Activated naive CD8-positive, alpha-beta T cell treated with anti-CD3 and anti-CD28 coated beads, Interleukin-2, amount 50 U/mL, for 24 hours (primary cell): ENCODE results near the gene MORC2.

Experiments
- ATAC-seq: fragments of 150-1000 bp; cut with Tn5 transposase; one replicate; pipeline ENCODE4 v1.10.0; 2021
- DNase-seq: peaks from one replicate; pipeline ENCODE4 v3.0.0; 2021
- H3K27ac Mint-ChIP-seq: one replicate; pipeline ENCODE4 v1.8.0; 2021; ENCODE audit warnings: mild to moderate bottlenecking, mixed read lengths
- H3K27me3 Mint-ChIP-seq: one replicate; pipeline ENCODE4 v1.8.0; 2021; ENCODE audit warnings: mixed read lengths
- H3K36me3 Mint-ChIP-seq: one replicate; pipeline ENCODE4 v1.8.0; 2021; ENCODE audit warnings: low read depth, mixed read lengths
- H3K4me1 Mint-ChIP-seq: one replicate; pipeline ENCODE4 v1.8.0; 2021; ENCODE audit warnings: mixed read lengths
- H3K4me3 Mint-ChIP-seq: one replicate; pipeline ENCODE4 v1.8.0; 2021; ENCODE audit warnings: mild to moderate bottlenecking, moderate library complexity, mixed read lengths
- H3K9me3 Mint-ChIP-seq: one replicate; pipeline ENCODE4 v1.8.0; 2021; ENCODE audit warnings: mixed read lengths

Gene MORC2

GRCh38 chr22:30968015-30968923 lies at the start of gene MORC2:
Gene MORC2 (minus strand): TSS chr22:30968774. CDS start chr22:30967889, 885 bp downstream.
- Mint-ChIP-seq H3K9me3 (peaks cover 45% of the 10 kb centered on the region), H3K36me3 (peaks cover 74% of the 10 kb centered on the region), H3K27me3 (peaks cover 2% of the 10 kb centered on the region), H3K4me3 (peak within 1 kb of the TSS; percentile 87), H3K4me1 (peaks cover 46% of the 10 kb centered on the region), H3K27ac (peak within 1 kb of the TSS; percentile 96)
- ATAC-seq (peak; percentile 16), DNase-seq (no peak)

GRCh38 chr22:31005535-31005934 lies 37.0 kb upstream of the MORC2 start:
- DNase-seq (no peak), ATAC-seq (no peak)
- H3K27ac Mint-ChIP-seq, result no peak overlapping the region
- no peaks in the 10 kb centered on the region for H3K27me3 Mint-ChIP-seq
- H3K4me1 Mint-ChIP-seq, result no peaks in the 10 kb centered on the region
- no peak overlapping the region for H3K4me3 Mint-ChIP-seq
- peaks cover 15% of the 10 kb centered on the region for H3K9me3 Mint-ChIP-seq
- peaks cover 2% of the 10 kb centered on the region for H3K36me3 Mint-ChIP-seq

DNA sequence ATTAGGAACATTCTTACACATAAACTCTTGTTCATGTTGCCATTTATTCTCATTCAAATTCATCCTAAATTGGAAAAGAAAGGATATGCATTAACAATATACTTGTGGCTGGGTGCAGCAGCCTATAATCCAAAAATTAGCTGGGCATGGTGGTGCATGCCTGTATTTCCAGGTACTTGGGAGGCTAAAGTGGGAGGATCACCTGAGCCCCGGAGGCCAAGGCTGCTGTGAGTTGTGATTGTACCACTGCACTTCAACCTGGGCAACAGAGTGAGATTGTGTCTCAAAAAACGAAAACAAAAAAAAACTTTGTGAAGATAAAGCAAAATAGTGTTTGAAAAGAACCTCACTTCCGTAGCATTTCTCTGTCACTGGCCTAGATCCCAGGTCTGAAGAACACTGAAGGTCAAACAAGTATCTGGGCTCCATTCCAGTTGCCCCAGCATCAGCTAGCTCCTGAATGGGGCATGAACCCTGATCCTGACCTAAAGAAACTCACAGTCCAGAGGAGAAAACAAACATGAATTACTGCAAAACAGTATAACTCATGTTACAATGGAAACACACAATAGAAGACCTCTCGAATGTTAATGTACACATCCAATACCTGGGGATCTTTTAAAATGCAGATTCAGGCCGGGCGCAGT lies 32.7 kb upstream of the MORC2 start:
- no peak overlapping the region for H3K27ac Mint-ChIP-seq
- no peak for ATAC-seq
- no peak for DNase-seq
- H3K4me1 Mint-ChIP-seq, result no peaks in the 10 kb centered on the region
- H3K4me3 Mint-ChIP-seq, result no peak overlapping the region
- H3K27me3 Mint-ChIP-seq, result no peaks in the 10 kb centered on the region
- no peaks in the 10 kb centered on the region for H3K36me3 Mint-ChIP-seq
- H3K9me3 Mint-ChIP-seq, result peaks cover 10% of the 10 kb centered on the region

- no peaks in the 10 kb centered on the region for H3K9me3 Mint-ChIP-seq
Observed at GRCh38 chr22:30998329-30998728, 29.8 kb upstream of the MORC2 start.

GRCh38 chr22:30996462-30996861 lies 27.9 kb upstream of the MORC2 start:
- Mint-ChIP-seq H3K4me3 (no peak overlapping the region), H3K36me3 (peaks cover 1% of the 10 kb centered on the region), H3K27ac (no peak overlapping the region), H3K27me3 (no peaks in the 10 kb centered on the region), H3K9me3 (peaks cover 4% of the 10 kb centered on the region), H3K4me1 (no peaks in the 10 kb centered on the region)
- DNase-seq (no peak), ATAC-seq (no peak)

More at GRCh38 chr22:30998329-30998728, 29.8 kb upstream of the MORC2 start:
- ATAC-seq, result no peak
- Mint-ChIP-seq H3K36me3 (no peaks in the 10 kb centered on the region), H3K27ac (no peak overlapping the region), H3K4me3 (no peak overlapping the region), H3K27me3 (no peaks in the 10 kb centered on the region), H3K4me1 (no peaks in the 10 kb centered on the region)
- no peak for DNase-seq

DNA sequence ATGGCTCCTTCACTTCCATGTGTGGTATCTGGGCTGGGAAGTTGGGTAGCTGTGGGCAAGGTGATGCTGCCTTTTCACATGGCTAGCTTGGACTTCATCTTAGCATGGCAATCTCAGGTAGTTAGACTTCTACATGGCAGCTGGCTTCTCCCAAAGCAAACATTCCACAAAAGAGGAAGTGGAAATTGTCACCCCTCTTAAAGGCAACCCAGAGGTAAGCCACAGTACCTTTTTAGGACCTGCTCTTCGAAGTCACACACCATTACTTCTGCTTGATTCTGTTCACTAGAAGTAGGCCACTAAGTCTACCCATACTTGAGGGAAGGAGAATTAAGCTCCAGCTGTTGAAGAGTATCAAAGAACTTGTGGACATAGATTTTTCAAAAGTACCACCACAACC lies 26.4 kb upstream of the MORC2 start:
- no peaks in the 10 kb centered on the region for H3K4me1 Mint-ChIP-seq
- no peak overlapping the region for H3K27ac Mint-ChIP-seq
- H3K4me3 Mint-ChIP-seq, result no peak overlapping the region
- no peaks in the 10 kb centered on the region for H3K27me3 Mint-ChIP-seq
- DNase-seq (no peak), ATAC-seq (no peak)
- H3K9me3 Mint-ChIP-seq, result peaks cover 12% of the 10 kb centered on the region
- peaks cover 1% of the 10 kb centered on the region for H3K36me3 Mint-ChIP-seq

DNA sequence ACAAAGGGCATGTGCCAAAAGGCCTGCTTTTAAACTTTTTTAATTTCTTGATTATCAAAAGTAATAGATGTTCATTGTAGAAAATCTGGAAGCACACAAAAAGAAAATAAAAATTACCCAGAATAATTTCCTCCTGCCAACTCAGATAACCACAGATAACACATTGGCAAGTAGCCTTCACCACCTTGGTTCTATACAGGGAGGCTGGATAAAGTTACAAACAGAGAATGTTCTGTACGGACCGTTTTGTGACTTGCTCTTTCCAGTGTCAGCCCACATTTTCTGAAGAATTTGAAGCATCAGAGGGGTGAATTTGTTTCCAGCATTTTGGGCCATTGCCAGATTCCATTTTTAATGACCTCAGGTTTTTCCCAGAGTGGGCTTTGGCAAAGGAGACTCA lies 24.0 kb upstream of the MORC2 start:
- Mint-ChIP-seq H3K36me3 (peaks cover 1% of the 10 kb centered on the region), H3K4me3 (no peak overlapping the region), H3K27me3 (no peaks in the 10 kb centered on the region), H3K27ac (no peak overlapping the region), H3K9me3 (peaks cover 16% of the 10 kb centered on the region), H3K4me1 (no peaks in the 10 kb centered on the region)
- DNase-seq, result no peak
- no peak for ATAC-seq

GRCh38 chr22:30990690-30991089 lies 22.1 kb upstream of the MORC2 start:
- ATAC-seq, result no peak
- H3K4me3 Mint-ChIP-seq, result no peak overlapping the region
- H3K4me1 Mint-ChIP-seq, result no peaks in the 10 kb centered on the region
- no peak for DNase-seq
- H3K27me3 Mint-ChIP-seq, result no peaks in the 10 kb centered on the region
- no peak overlapping the region for H3K27ac Mint-ChIP-seq
- H3K36me3 Mint-ChIP-seq, result peaks cover 1% of the 10 kb centered on the region
- peaks cover 20% of the 10 kb centered on the region for H3K9me3 Mint-ChIP-seq

GRCh38 chr22:30989474-30989873 lies 20.9 kb upstream of the MORC2 start:
- Mint-ChIP-seq H3K4me1 (no peaks in the 10 kb centered on the region), H3K27me3 (no peaks in the 10 kb centered on the region), H3K27ac (no peak overlapping the region), H3K9me3 (peaks cover 25% of the 10 kb centered on the region), H3K4me3 (no peak overlapping the region), H3K36me3 (peaks cover 1% of the 10 kb centered on the region)
- DNase-seq (no peak), ATAC-seq (no peak)

DNA sequence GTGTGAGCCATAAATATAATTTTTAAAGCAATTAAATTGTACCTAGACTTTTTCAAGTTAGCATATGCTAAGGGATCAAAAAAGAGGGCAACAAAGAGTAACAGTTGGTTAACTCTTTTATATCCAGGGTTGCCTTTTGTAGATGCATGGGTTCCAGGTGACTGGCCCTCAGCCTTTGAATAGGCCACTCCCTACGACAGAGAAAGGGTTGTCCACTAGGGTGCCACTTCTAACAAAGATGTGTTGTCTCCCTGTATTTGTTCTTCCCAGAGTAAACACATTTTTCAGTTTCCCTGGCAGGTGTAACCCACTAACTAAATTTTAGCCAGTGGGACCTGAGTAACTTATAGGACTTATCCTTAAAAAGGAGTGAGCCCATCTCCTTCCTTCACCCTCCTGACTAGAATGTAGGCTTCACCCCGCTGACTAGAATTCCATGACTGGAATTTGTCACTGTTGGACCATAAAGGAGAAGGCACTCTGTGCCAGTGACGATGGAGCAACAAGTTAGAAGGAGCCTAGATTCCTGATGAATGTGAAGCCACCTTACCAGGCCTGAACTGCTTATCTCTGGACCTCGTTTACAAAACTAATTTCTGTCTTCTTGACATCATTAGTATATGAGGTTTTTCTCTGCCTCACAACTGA lies 17.1 kb upstream of the MORC2 start:
- Mint-ChIP-seq H3K27me3 (no peaks in the 10 kb centered on the region), H3K4me1 (no peaks in the 10 kb centered on the region), H3K4me3 (no peak overlapping the region), H3K36me3 (no peaks in the 10 kb centered on the region), H3K9me3 (peaks cover 44% of the 10 kb centered on the region), H3K27ac (no peak overlapping the region)
- ATAC-seq (no peak), DNase-seq (no peak)

DNA sequence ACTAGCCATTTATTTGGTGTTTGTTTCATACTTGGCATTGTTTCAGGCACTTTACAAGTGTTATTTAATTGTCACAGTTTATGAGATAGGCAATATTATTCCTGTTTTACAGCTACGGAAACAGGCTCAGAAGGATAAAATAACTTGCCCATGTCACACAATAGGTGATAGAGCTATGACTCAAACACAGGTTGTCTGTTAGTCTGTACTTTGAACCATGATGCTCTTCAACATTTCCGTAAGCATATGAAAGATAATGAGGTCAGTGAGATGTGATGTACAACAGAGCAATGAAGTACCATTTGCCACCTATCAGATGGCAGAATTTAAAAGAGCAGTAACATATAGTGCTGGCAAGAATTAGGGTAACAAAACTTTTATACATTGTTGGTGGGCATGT lies 15.7 kb upstream of the MORC2 start:
- Mint-ChIP-seq H3K27me3 (no peaks in the 10 kb centered on the region), H3K36me3 (peaks cover 3% of the 10 kb centered on the region), H3K4me3 (no peak overlapping the region), H3K9me3 (peaks cover 47% of the 10 kb centered on the region), H3K4me1 (peaks cover 3% of the 10 kb centered on the region), H3K27ac (no peak overlapping the region)
- no peak for DNase-seq
- no peak for ATAC-seq

GRCh38 chr22:30982512-30982911 lies 13.9 kb upstream of the MORC2 start:
- no peak for ATAC-seq
- peaks cover 62% of the 10 kb centered on the region for H3K9me3 Mint-ChIP-seq

DNA sequence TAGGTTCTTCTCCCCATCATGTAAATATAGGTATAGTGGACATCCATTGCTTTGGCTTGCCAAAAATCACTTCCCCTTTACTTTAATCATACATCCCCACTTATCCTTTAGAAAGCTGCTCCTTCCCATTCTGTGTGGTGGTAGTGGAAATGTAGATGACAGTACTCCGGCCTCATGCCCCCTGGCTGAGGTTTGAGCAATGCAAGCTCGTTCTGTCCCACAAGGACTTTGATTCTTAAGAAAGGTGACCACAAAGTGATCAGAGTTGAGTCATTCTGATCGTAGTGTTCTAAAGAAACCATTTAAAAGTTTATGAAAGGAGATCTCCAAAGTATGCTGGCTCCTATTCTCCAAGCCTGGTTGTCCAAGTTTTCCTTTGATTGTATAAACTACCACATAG lies 11.4 kb upstream of the MORC2 start:
- Mint-ChIP-seq H3K4me1 (peaks cover 3% of the 10 kb centered on the region), H3K27ac (no peak overlapping the region), H3K9me3 (peaks cover 83% of the 10 kb centered on the region), H3K4me3 (no peak overlapping the region), H3K27me3 (no peaks in the 10 kb centered on the region), H3K36me3 (peaks cover 39% of the 10 kb centered on the region)
- no peak for ATAC-seq
- DNase-seq, result no peak

More at GRCh38 chr22:30982512-30982911, 13.9 kb upstream of the MORC2 start:
- Mint-ChIP-seq H3K4me3 (no peak overlapping the region), H3K27ac (no peak overlapping the region), H3K4me1 (peaks cover 3% of the 10 kb centered on the region), H3K27me3 (no peaks in the 10 kb centered on the region), H3K36me3 (peaks cover 13% of the 10 kb centered on the region)
- no peak for DNase-seq

DNA sequence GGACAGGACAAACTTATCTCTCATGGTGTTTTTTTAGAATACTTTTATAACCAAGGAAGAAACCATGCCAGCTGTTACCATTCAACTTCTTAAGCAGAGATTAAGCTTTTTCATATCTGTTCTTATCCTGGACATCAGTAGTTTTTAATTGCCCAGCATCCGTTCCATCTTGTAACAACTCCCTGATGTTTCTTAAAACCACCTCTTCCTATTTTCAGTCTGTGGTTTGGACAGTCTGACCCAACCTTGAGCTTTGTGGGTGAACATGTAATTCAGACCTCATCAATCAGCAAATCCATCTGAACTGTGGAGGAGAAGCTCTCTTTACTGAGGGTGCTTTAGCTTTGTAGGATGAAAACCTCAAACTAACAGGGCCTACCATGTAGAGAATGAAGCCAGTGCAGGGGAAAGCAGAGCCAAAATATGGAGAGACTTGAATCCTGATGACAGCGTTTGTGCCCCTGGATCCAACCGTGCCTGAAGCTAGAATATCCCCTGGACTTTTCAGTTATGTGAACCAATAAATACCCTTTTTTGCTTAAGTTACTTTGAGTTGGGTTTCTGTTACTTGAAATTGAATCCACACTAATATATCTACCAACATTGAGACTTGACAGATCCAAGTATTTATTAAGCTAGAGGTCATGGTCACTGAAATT lies 9.9 kb upstream of the MORC2 start:
- Mint-ChIP-seq H3K36me3 (peaks cover 54% of the 10 kb centered on the region), H3K27me3 (no peaks in the 10 kb centered on the region), H3K4me3 (no peak overlapping the region), H3K4me1 (peaks cover 3% of the 10 kb centered on the region), H3K27ac (no peak overlapping the region), H3K9me3 (peaks cover 88% of the 10 kb centered on the region)
- DNase-seq, result no peak
- no peak for ATAC-seq
